Activated naive CD4-positive, alpha-beta T cell treated with anti-CD3 and anti-CD28 coated beads, Interleukin-2, amount 10 ng/mL, durations not matched to agents 7 days and 5 days (primary cell): ENCODE results near the gene SECTM1.

Experiments
- CTCF ChIA-PET: fragments of 350-600 bp; sonication (Branson Sonifier 250); formaldehyde crosslinking; loops from one replicate; lab custom pipeline; 2021; ENCODE audit warnings: antibody characterized with exemption; lab: Charles Lee
- DNase-seq: peaks from one replicate; pipeline ENCODE4 v3.0.0-alpha.2; 2020
- H3K27ac Mint-ChIP-seq: one replicate; pipeline ENCODE4 v1.8.0; 2021; ENCODE audit warnings: mild to moderate bottlenecking, moderate library complexity, mixed read lengths
- H3K27me3 Mint-ChIP-seq: one replicate; pipeline ENCODE4 v1.8.0; 2021; ENCODE audit warnings: mild to moderate bottlenecking, mixed read lengths
- H3K36me3 Mint-ChIP-seq: one replicate; pipeline ENCODE4 v1.8.0; 2021; ENCODE audit warnings: mixed read lengths
- H3K4me1 Mint-ChIP-seq: one replicate; pipeline ENCODE4 v1.8.0; 2021; ENCODE audit warnings: mixed read lengths
- H3K4me3 Mint-ChIP-seq: one replicate; pipeline ENCODE4 v1.8.0; 2021; ENCODE audit warnings: mild to moderate bottlenecking, moderate library complexity, mixed read lengths
- H3K9me3 Mint-ChIP-seq: one replicate; pipeline ENCODE4 v1.8.0; 2021; ENCODE audit warnings: mixed read lengths

SECTM1 gene

DNA sequence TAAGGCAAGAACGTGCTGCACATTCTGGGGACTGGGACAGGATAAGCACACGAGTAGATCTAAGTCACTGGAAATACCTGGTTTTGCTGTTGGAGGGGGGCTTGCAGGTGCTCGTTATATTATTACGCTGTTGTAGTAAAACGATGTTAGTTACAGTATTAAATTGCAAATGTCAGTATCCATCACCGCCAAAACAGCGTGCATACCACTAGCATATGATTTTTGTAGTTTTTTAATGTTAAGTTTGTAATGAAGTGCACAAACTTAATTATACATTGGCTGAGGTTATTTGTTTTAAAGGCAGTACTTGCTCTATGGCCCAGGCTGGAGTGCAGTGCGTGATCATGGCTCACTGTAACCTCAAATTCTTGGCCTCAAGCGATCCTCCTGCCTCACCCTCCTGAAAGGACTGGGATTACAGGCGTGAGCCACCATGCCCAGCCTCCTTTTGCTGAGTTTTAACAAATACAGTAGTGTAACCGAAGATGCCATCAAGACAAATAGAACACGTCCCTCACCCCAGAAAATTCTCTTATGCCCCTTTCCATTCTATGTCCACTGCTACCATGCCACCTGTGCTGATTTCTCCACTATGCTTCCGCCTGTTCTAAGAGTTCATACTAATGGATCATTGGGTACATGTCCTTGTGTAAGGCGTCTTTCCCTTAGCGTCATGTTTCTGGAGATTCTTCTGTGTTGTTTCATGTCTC, 39.3 kb downstream of the SECTM1 start:
- Mint-ChIP-seq H3K4me3 (peak overlapping the region; percentile 73), H3K4me1 (peaks cover 63% of the 10 kb centered on the region), H3K36me3 (peaks cover 4% of the 10 kb centered on the region), H3K27ac (peak overlapping the region; percentile 93), H3K9me3 (no peaks in the 10 kb centered on the region), H3K27me3 (peaks cover 3% of the 10 kb centered on the region)
- CTCF ChIA-PET = no interaction called here
- DNase-seq = no peak

- H3K27ac Mint-ChIP-seq = peak overlapping the region; percentile 91
- peaks cover 4% of the 10 kb centered on the region for H3K36me3 Mint-ChIP-seq
- peak overlapping the region; percentile 84 for H3K4me3 Mint-ChIP-seq
- CTCF ChIA-PET = interaction anchor here (1.0 to 1.8 kb wide), 3 partner anchors 10 to 28 kb away, joined by 3 to 6 read pairs (median 5); partner anchors contain the start of gene CD7
- peaks cover 47% of the 10 kb centered on the region for H3K4me1 Mint-ChIP-seq
- H3K9me3 Mint-ChIP-seq = no peaks in the 10 kb centered on the region
- peaks cover 4% of the 10 kb centered on the region for H3K27me3 Mint-ChIP-seq
- DNase-seq = peak; percentile 96
Measured at GRCh38 chr17:82292251-82293154, 41.1 kb downstream of the SECTM1 start.

- DNase-seq = no peak
- CTCF ChIA-PET = interaction anchor here (1.8 kb wide), 1 partner anchor 26 kb away, joined by 5 read pairs; the partner anchor contains the start of gene CD7
- H3K4me1 Mint-ChIP-seq = peaks cover 39% of the 10 kb centered on the region
- peak overlapping the region; percentile 57 for H3K4me3 Mint-ChIP-seq
- peaks cover 8% of the 10 kb centered on the region for H3K27me3 Mint-ChIP-seq
- peaks cover 4% of the 10 kb centered on the region for H3K36me3 Mint-ChIP-seq
- H3K9me3 Mint-ChIP-seq = no peaks in the 10 kb centered on the region
- peak overlapping the region; percentile 67 for H3K27ac Mint-ChIP-seq
Measured at GRCh38 chr17:82291582-82292250, 41.9 kb downstream of the SECTM1 start.

DNA sequence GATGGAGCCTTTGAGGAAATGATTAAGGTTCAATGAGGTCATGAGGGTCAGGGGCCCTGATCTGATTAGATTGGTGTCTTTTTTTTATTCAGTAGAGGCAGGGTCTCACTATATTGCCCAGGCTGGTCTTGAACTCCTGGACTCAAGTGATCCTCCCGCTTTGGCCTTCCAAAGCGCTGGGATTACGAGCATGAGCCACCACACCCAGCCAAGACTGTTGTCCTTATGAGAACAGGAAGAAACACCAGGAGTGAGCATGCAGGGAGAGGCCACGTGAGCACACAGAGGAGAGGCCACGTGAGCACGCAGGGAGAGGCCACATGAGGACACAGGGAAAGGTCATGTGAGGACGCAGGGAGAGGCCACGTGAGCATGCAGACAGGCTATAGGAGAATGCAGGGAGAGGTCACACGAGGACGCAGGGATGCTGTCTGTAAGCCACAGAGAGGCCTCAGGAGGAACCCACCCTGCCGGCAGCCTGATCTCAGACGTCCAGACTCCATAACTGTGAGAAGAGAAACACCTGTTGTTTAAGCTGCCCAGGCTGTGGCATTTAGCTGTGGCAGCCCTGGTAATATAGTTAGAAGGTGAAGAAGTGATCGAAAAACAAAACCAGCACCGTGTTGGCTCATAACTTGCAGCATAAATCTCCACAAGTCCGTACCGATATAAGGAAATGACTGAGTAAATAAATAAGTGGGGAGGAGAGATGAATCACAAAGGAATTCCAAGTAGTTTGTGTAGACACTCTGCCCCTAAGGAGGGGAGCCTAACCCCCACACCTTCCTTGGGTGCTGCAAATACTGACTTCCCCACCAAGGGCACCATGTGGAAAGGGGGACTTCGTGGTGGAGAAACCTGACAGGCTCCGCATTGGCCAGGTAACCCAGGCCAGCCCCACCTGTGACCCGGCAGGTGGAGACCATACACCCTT, 45.4 kb downstream of the SECTM1 start:
- peaks cover 11% of the 10 kb centered on the region for H3K4me1 Mint-ChIP-seq
- DNase-seq = no peak
- H3K36me3 Mint-ChIP-seq = no peaks in the 10 kb centered on the region
- H3K4me3 Mint-ChIP-seq = no peak overlapping the region
- peaks cover 36% of the 10 kb centered on the region for H3K27me3 Mint-ChIP-seq
- CTCF ChIA-PET = no interaction called here
- no peak overlapping the region for H3K27ac Mint-ChIP-seq
- H3K9me3 Mint-ChIP-seq = no peaks in the 10 kb centered on the region

DNA sequence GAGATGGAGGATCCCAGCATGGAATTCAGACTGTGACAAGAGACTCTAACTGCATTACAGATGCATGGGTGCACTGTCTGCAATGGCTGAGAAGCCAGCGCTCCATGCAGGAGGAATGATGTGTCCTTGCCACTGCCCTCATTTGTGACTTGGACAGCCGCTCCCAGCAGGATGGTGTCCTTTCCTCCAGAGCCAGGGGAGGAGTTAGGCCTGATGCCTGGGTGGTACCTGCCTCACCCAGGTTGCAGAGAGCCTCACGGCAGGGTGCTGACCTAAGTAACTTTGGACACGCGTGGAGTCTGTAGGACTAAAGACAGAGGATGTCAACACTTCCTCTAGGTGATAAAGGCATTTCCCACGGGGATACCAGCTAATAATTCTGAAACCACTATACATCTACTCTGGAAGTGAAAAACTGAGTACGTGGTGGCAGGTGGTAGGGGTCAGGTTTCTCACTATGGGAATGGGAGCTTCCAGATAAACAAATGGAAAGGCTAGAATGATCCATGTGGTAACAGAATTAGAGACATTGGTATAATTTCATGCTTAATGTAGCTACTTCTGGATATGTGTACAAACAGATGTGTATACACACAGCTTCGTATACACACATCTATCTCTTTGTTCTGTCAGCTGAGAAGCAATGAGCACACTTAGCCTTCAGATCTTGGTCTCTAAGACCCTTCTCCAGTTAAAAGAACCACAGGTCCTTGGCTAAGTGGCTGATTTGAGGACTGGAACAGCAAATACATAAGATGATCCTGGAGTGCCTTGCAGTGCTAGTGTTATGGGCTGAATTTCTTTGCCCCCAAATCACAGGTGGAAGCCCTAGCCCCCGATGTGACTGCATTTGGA, 46.3 kb downstream of the SECTM1 start:
- CTCF ChIA-PET = no interaction called here
- Mint-ChIP-seq H3K27me3 (peaks cover 41% of the 10 kb centered on the region), H3K9me3 (no peaks in the 10 kb centered on the region), H3K4me3 (no peak overlapping the region), H3K27ac (no peak overlapping the region), H3K4me1 (peaks cover 9% of the 10 kb centered on the region), H3K36me3 (no peaks in the 10 kb centered on the region)
- no peak for DNase-seq

- Mint-ChIP-seq H3K27me3 (peaks cover 41% of the 10 kb centered on the region), H3K9me3 (no peaks in the 10 kb centered on the region), H3K36me3 (no peaks in the 10 kb centered on the region), H3K27ac (no peak overlapping the region), H3K4me3 (no peak overlapping the region), H3K4me1 (peaks cover 13% of the 10 kb centered on the region)
- DNase-seq = no peak
- CTCF ChIA-PET = no interaction called here
Measured at GRCh38 chr17:82285141-82285540, 48.4 kb downstream of the SECTM1 start.

- peaks cover 50% of the 10 kb centered on the region for H3K27me3 Mint-ChIP-seq
- no peak overlapping the region for H3K4me3 Mint-ChIP-seq
- peaks cover 13% of the 10 kb centered on the region for H3K4me1 Mint-ChIP-seq
- no peak for DNase-seq
- no peak overlapping the region for H3K27ac Mint-ChIP-seq
- CTCF ChIA-PET = interaction anchor here (0.7 kb wide), 2 partner anchors 54 to 323 kb away, joined by 3 to 4 read pairs; no protein-coding TSS in a partner anchor
- H3K9me3 Mint-ChIP-seq = no peaks in the 10 kb centered on the region
- H3K36me3 Mint-ChIP-seq = no peaks in the 10 kb centered on the region
Measured at GRCh38 chr17:82283208-82283749, 50.3 kb downstream of the SECTM1 start.

GRCh38 chr17:82282239-82283207, 51.0 kb downstream of the SECTM1 start:
- Mint-ChIP-seq H3K27me3 (peaks cover 52% of the 10 kb centered on the region), H3K36me3 (no peaks in the 10 kb centered on the region), H3K4me3 (no peak overlapping the region), H3K9me3 (no peaks in the 10 kb centered on the region), H3K27ac (no peak overlapping the region), H3K4me1 (peaks cover 13% of the 10 kb centered on the region)
- no peak for DNase-seq
- CTCF ChIA-PET = interaction anchor here (0.7 kb wide), 1 partner anchor 322 kb away, joined by 3 read pairs; no protein-coding TSS in a partner anchor

DNA sequence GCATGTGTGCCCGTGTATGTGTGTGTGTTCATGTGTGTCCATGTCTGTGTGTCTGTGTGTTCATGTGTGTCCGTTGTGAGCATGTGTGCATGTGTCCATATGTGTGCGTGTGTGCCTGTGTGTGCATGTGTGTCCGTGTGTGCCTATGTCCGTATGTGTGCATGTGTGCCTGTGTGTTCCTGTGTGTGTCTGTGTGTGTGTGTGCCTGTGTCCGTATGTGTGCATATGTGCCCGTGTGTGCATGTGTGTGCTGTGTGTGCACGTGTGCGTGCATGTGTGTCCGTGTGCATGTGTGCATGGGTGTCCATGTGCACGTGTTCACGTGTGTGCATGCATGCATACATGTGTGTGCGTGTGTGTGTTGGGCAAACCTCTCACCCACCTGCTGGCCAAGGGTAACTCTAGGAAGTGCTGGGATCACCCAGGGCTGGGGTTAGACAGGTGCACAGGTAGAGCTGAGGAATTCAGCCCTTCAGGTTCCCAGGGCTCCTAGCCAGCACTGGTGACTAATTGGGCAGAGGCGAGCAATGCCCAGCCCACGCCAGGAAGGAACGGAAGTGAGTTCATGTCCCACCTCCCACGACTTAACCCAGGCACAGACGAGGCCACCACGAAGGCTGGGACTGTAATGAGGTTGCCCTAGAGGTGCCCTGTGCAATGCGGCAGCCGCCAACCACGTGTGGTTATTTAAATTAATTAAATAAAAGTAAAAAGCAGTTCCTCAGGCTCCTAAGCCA, 51.9 kb downstream of the SECTM1 start:
- H3K36me3 Mint-ChIP-seq = no peaks in the 10 kb centered on the region
- H3K27ac Mint-ChIP-seq = no peak overlapping the region
- H3K27me3 Mint-ChIP-seq = peaks cover 53% of the 10 kb centered on the region
- H3K9me3 Mint-ChIP-seq = no peaks in the 10 kb centered on the region
- CTCF ChIA-PET = no interaction called here
- no peak overlapping the region for H3K4me3 Mint-ChIP-seq
- no peak for DNase-seq
- peaks cover 13% of the 10 kb centered on the region for H3K4me1 Mint-ChIP-seq

GRCh38 chr17:82281076-82281475, 52.5 kb downstream of the SECTM1 start:
- Mint-ChIP-seq H3K4me1 (peaks cover 13% of the 10 kb centered on the region), H3K4me3 (no peak overlapping the region), H3K9me3 (no peaks in the 10 kb centered on the region), H3K27ac (no peak overlapping the region), H3K36me3 (no peaks in the 10 kb centered on the region), H3K27me3 (peaks cover 51% of the 10 kb centered on the region)
- CTCF ChIA-PET = no interaction called here
- DNase-seq = peak; percentile 34

DNA sequence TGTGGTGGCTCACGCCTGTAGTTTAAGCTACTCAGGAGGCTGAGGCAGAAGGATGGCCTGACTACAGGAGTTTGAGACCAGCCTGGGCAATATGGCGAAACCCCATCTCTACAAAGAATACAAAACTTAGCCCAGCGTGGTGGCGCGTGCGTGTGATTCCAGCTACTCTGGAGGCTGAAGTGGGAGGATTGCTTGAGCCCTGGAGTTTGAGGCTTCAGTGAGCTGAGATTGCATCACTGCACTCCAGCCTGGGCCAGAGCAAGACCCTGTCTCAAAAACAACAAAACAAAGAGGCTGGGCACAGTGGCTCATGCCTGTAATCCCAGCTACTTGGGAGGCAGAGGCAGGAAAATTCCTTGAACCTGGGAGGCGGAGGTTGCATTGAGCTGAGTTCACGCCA, 53.0 kb downstream of the SECTM1 start:
- CTCF ChIA-PET = no interaction called here
- peaks cover 55% of the 10 kb centered on the region for H3K27me3 Mint-ChIP-seq
- H3K27ac Mint-ChIP-seq = no peak overlapping the region
- no peak for DNase-seq
- H3K4me1 Mint-ChIP-seq = peaks cover 13% of the 10 kb centered on the region
- H3K36me3 Mint-ChIP-seq = no peaks in the 10 kb centered on the region
- H3K4me3 Mint-ChIP-seq = no peak overlapping the region
- no peaks in the 10 kb centered on the region for H3K9me3 Mint-ChIP-seq
